Calu3 (cell line): ENCODE results near the gene SMIM22. TPM values are rescaled to one million over a fixed set of nuclear protein-coding genes. Genes with fewer than 3 reads are reported as not detected.

Experiments
- BruUV-seq: library from RNA; stranded (reverse); fragments of 400-500 nt; replicated peaks from 2 replicates; lab custom pipeline; 2021; lab: Mats Ljungman, UMichigan
- CTCF ChIA-PET: fragments of 300-600 bp; sonication (Branson Sonifier 250); formaldehyde crosslinking; loops from one replicate; lab custom pipeline; 2022; ENCODE audit warnings: antibody characterized with exemption; lab: Charles Lee
- DNase-seq: peaks from one replicate; pipeline ENCODE4 v3.0.0; 2022
- H3K27ac Mint-ChIP-seq: one replicate; pipeline ENCODE4 v1.8.0; 2022; ENCODE audit warnings: mixed read lengths; ENCODE audit not compliant: unreplicated experiment
- H3K27me3 Mint-ChIP-seq: one replicate; pipeline ENCODE4 v1.8.0; 2022; ENCODE audit warnings: mixed read lengths; ENCODE audit not compliant: unreplicated experiment
- H3K36me3 Mint-ChIP-seq: one replicate; pipeline ENCODE4 v1.8.0; 2022; ENCODE audit warnings: mild to moderate bottlenecking, moderate library complexity, mixed read lengths; ENCODE audit not compliant: insufficient read depth, unreplicated experiment
- H3K4me1 Mint-ChIP-seq: one replicate; pipeline ENCODE4 v1.8.0; 2022; ENCODE audit warnings: mild to moderate bottlenecking, low read depth, mixed read lengths; ENCODE audit not compliant: unreplicated experiment
- H3K4me3 Mint-ChIP-seq: one replicate; pipeline ENCODE4 v1.8.0; 2022; ENCODE audit warnings: mild to moderate bottlenecking, low read depth, moderate library complexity, mixed read lengths; ENCODE audit not compliant: unreplicated experiment
- H3K9me3 Mint-ChIP-seq: one replicate; pipeline ENCODE4 v1.8.0; 2022; ENCODE audit warnings: low read depth, mixed read lengths; ENCODE audit not compliant: unreplicated experiment
- CTCF ChIP-seq: fragments of 200-600 bp; IDR thresholded peaks from one replicate; pipeline ENCODE4 v1.8.0; 2022; ENCODE audit warnings: antibody characterized with exemption; ENCODE audit not compliant: unreplicated experiment
- intact Hi-C: fragments of 100-400 bp; cut with micrococcal nuclease; formaldehyde crosslinking; loops from one replicate; pipeline ENCODE4 v1.10.0; 2022; ENCODE audit not compliant: unreplicated experiment
- total RNA-seq: library from RNA; stranded (reverse); gene quantifications from 2 replicates; pipeline ENCODE4 v1.2.3, GENCODE V29; 2022

SMIM22 gene
- total RNA-seq, 1 experiment from 2014 or later = 208 TPM

GRCh38 chr16:4811773-4812172, 16.6 kb downstream of the SMIM22 start:
- no peak for TF ChIP-seq CTCF
- Mint-ChIP-seq H3K4me1 (no peaks in the 10 kb centered on the region), H3K27me3 (no peaks in the 10 kb centered on the region), H3K4me3 (no peak overlapping the region), H3K36me3 (peaks cover 97% of the 10 kb centered on the region), H3K27ac (no peak overlapping the region), H3K9me3 (no peaks in the 10 kb centered on the region)
- no peak for DNase-seq
- CTCF ChIA-PET = no interaction called here
- intact Hi-C loops = no loop called here
- BruUV-seq = no TSS peak

GRCh38 chr16:4813251-4814003, 18.3 kb downstream of the SMIM22 start:
- TF ChIP-seq CTCF = no peak
- intact Hi-C loops = no loop called here
- CTCF ChIA-PET = interaction anchor here (0.6 kb wide), 1 partner anchor 146 kb away, joined by 3 read pairs; no protein-coding TSS in a partner anchor
- BruUV-seq = no TSS peak
- Mint-ChIP-seq H3K9me3 (no peaks in the 10 kb centered on the region), H3K27ac (no peak overlapping the region), H3K36me3 (peaks cover 97% of the 10 kb centered on the region), H3K4me1 (no peaks in the 10 kb centered on the region), H3K27me3 (no peaks in the 10 kb centered on the region), H3K4me3 (no peak overlapping the region)
- no peak for DNase-seq

GRCh38 chr16:4814046-4814445, 18.9 kb downstream of the SMIM22 start:
- no peak for TF ChIP-seq CTCF
- intact Hi-C loops = no loop called here
- no TSS peak for BruUV-seq
- peaks cover 98% of the 10 kb centered on the region for H3K36me3 Mint-ChIP-seq
- no peaks in the 10 kb centered on the region for H3K27me3 Mint-ChIP-seq
- H3K4me1 Mint-ChIP-seq = no peaks in the 10 kb centered on the region
- no peak for DNase-seq
- H3K27ac Mint-ChIP-seq = no peak overlapping the region
- CTCF ChIA-PET = no interaction called here
- H3K9me3 Mint-ChIP-seq = no peaks in the 10 kb centered on the region
- H3K4me3 Mint-ChIP-seq = no peak overlapping the region

- Mint-ChIP-seq H3K4me1 (no peaks in the 10 kb centered on the region), H3K9me3 (no peaks in the 10 kb centered on the region), H3K4me3 (no peak overlapping the region), H3K36me3 (peaks cover 92% of the 10 kb centered on the region), H3K27me3 (no peaks in the 10 kb centered on the region), H3K27ac (no peak overlapping the region)
- DNase-seq = no peak
- no TSS peak for BruUV-seq
- intact Hi-C loops = no loop called here
- CTCF ChIA-PET = no interaction called here
- TF ChIP-seq CTCF = no peak
Measured at GRCh38 chr16:4814542-4815173, 19.5 kb downstream of the SMIM22 start.
